GM12878 (cell line): ENCODE results near the gene HS1BP3. TPM values are rescaled to one million over a fixed set of nuclear protein-coding genes. Genes with fewer than 3 reads are reported as not detected.

ENCODE experiments used
- ATAC-seq: fragments of 200-7000 bp; cut with Tn5 transposase; 3 replicates; pipeline ENCODE4 v1.9.1; 2020; ENCODE audit warnings: mild to moderate bottlenecking, moderate library complexity
- BruUV-seq: library from RNA; stranded (reverse); fragments of 400-500 nt; replicated peaks from 2 replicates; lab custom pipeline; 2021; lab: Mats Ljungman, UMichigan
- CTCF ChIA-PET: fragments of 300-600 bp; sonication (Branson Sonifier 250); formaldehyde crosslinking; extraction: SDS; loops from one replicate; lab custom pipeline; 2021; ENCODE audit warnings: inconsistent platforms; lab: Yijun Ruan, JAX
- POLR2A ChIA-PET: fragments of 350-600 bp; formaldehyde crosslinking; extraction: SDS; loops from one replicate; lab custom pipeline; 2021; ENCODE audit warnings: inconsistent platforms; lab: Charles Lee
- RAD21 ChIA-PET: fragments of 300-600 bp; sonication (Branson Sonifier 250); formaldehyde crosslinking; loops from one replicate; lab custom pipeline; 2023; ENCODE audit warnings: antibody characterized with exemption; ENCODE audit not compliant: unreplicated experiment; lab: Charles Lee
- SMC1A ChIA-PET: fragments of 300-600 bp; sonication (Branson Sonifier 250); formaldehyde crosslinking; loops from one replicate; lab custom pipeline; 2023; ENCODE audit not compliant: unreplicated experiment, uncharacterized antibody; lab: Charles Lee
- DNase-seq: peaks from one replicate; pipeline ENCODE4 v3.0.0-alpha.2; 2011; ENCODE audit warnings: low read depth, low spot score
- FAIRE-seq: peaks from 3 replicates; lab custom pipeline; 2011; peaks lifted over from hg19 to GRCh38; lab: Jason Lieb, UNC
- H2AFZ ChIP-seq: 2 replicates; pipeline ENCODE4 v1.6.0; 2011; ENCODE audit warnings: low read depth, low read length, control low read depth; ENCODE audit not compliant: control insufficient read depth
- H3K27ac ChIP-seq: 2 replicates; pipeline ENCODE4 v1.5.1; 2011; ENCODE audit warnings: control low read depth; ENCODE audit not compliant: control insufficient read depth, insufficient read depth
- H3K27me3 ChIP-seq, 2 experiments: replicated peaks in 1 of 2; 2 replicates each; pipeline versions ENCODE4 v1.6.0 to v1.6.1; 2011; ENCODE audit warnings: low read length in 1 of 2; ENCODE audit not compliant: control insufficient read depth in 2 of 2, insufficient read depth in 2 of 2
- H3K36me3 ChIP-seq, 2 experiments: 2 replicates each; pipeline ENCODE4 v1.5.1; 2011; ENCODE audit warnings: low read length in 1 of 2; ENCODE audit not compliant: control insufficient read depth in 2 of 2, insufficient read depth in 2 of 2
- H3K4me1 ChIP-seq: 2 replicates; pipeline ENCODE4 v1.6.1; 2011; ENCODE audit warnings: mild to moderate bottlenecking, low read length, moderate library complexity, mixed read lengths; ENCODE audit not compliant: control insufficient read depth, insufficient read depth
- H3K4me2 ChIP-seq: 2 replicates; pipeline ENCODE4 v1.6.0; 2011; ENCODE audit warnings: control low read depth; ENCODE audit not compliant: control insufficient read depth, insufficient read depth
- H3K4me3 ChIP-seq: fragments of 200-600 bp; sonication (generic); 2 replicates; pipeline ENCODE4 v1.5.1; 2016
- H3K79me2 ChIP-seq: 2 replicates; pipeline ENCODE4 v1.6.0; 2011; ENCODE audit warnings: low read length; ENCODE audit not compliant: control insufficient read depth, insufficient read depth
- H3K9ac ChIP-seq: 2 replicates; pipeline ENCODE4 v1.8.0; 2011; ENCODE audit warnings: low read length, control low read depth, mixed read lengths; ENCODE audit not compliant: control insufficient read depth, insufficient read depth
- H3K9me3 ChIP-seq: replicated peaks from 3 replicates; pipeline ENCODE4 v1.5.1; 2011; ENCODE audit warnings: mild to moderate bottlenecking, low read length; ENCODE audit not compliant: control insufficient read depth, insufficient read depth
- H4K20me1 ChIP-seq: 2 replicates; pipeline ENCODE4 v1.6.0; 2011; ENCODE audit not compliant: control insufficient read depth, insufficient read depth
- ATF3 ChIP-seq: IDR thresholded peaks from 2 replicates; pipeline ENCODE4 v1.6.1; 2011; ENCODE audit warnings: low read depth, mild to moderate bottlenecking, low read length, moderate library complexity, borderline replicate concordance; ENCODE audit errors: extremely low read depth
- CBFB ChIP-seq: IDR thresholded peaks from 2 replicates; pipeline ENCODE4 v1.6.1; 2016; ENCODE audit warnings: antibody characterized with exemption, low read depth
- CBX3 ChIP-seq: fragments of 200-600 bp; sonication (generic); IDR thresholded peaks from 2 replicates; pipeline ENCODE4 v1.6.1; 2016; ENCODE audit warnings: low read depth, borderline replicate concordance
- CEBPB ChIP-seq, 2 experiments: fragments of 150-350 bp in 1 of 2; IDR thresholded peaks; 2 replicates each; pipeline ENCODE4 v1.6.1; 2012 to 2014; ENCODE audit warnings: low read depth in 2 of 2, low read length in 2 of 2, borderline replicate concordance in 1 of 2, inconsistent platforms in 1 of 2
- E2F8 ChIP-seq: fragments of 450-650 bp; IDR thresholded peaks from 2 replicates; pipeline ENCODE4 v1.6.1; 2018; ENCODE audit warnings: mild to moderate bottlenecking, low read depth, moderate library complexity; ENCODE audit not compliant: partially characterized antibody
- E4F1 ChIP-seq: fragments of 450-650 bp; IDR thresholded peaks from 2 replicates; pipeline ENCODE4 v1.6.1; 2018; ENCODE audit warnings: borderline replicate concordance, mild to moderate bottlenecking; ENCODE audit not compliant: partially characterized antibody
- HDGF ChIP-seq: fragments of 450-650 bp; IDR thresholded peaks from 2 replicates; pipeline ENCODE4 v1.6.1; 2016; ENCODE audit warnings: antibody characterized with exemption
- PAX8 ChIP-seq: fragments of 450-650 bp; IDR thresholded peaks from 2 replicates; pipeline ENCODE4 v1.6.1; 2017; ENCODE audit warnings: mild to moderate bottlenecking, moderate library complexity
- PBX3 ChIP-seq: IDR thresholded peaks from 2 replicates; pipeline ENCODE4 v1.6.1; 2011; ENCODE audit warnings: mild to moderate bottlenecking, low read depth, low read length, moderate library complexity; ENCODE audit not compliant: insufficient replicate concordance
- RFX5 ChIP-seq: IDR thresholded peaks from 2 replicates; pipeline ENCODE4 v1.6.1; 2011; ENCODE audit warnings: low read depth, low read length, improper control_type of control experiment
- SREBF1 ChIP-seq: IDR thresholded peaks from 2 replicates; pipeline ENCODE4 v1.6.1; 2012; ENCODE audit warnings: mild to moderate bottlenecking, low read length
- TBL1XR1 ChIP-seq: IDR thresholded peaks from 2 replicates; pipeline ENCODE4 v1.6.1; 2012; ENCODE audit warnings: low read depth, low read length, improper control_type of control experiment
- TCF12 ChIP-seq: IDR thresholded peaks from 2 replicates; pipeline ENCODE4 v1.6.1; 2011; ENCODE audit warnings: low read depth, mild to moderate bottlenecking, low read length
- ZBED1 ChIP-seq: IDR thresholded peaks from 2 replicates; pipeline ENCODE4 v1.6.1; 2016; ENCODE audit warnings: borderline replicate concordance
- ZBTB11 ChIP-seq: fragments of 450-650 bp; formaldehyde crosslinking; IDR thresholded peaks from 2 replicates; pipeline ENCODE4 v1.5.0; 2022; ENCODE audit warnings: mild to moderate bottlenecking, missing genetic modification characterization
- WGBS: methylation state at CpG from one replicate; pipeline ENCODE4 v1.1.6; 2016; ENCODE audit warnings: low lambda C conversion rate; ENCODE audit not compliant: insufficient replicate concordance, insufficient coverage; ENCODE audit errors: missing lambda C conversion rate; 5-methylcytosine and 5-hydroxymethylcytosine counted together
- in situ Hi-C: fragments of 300-500 bp; cut with MboI; formaldehyde crosslinking; loops from 9 replicates; pipeline ENCODE4 v1.14.3; 2018; ENCODE audit warnings: mixed read lengths
- intact Hi-C: fragments of 100-400 bp; cut with micrococcal nuclease; formaldehyde crosslinking; loops from one replicate; pipeline ENCODE4 v1.14.2; 2022; ENCODE audit not compliant: unreplicated experiment
- polyA plus RNA-seq, 11 experiments: library from polyadenylated mRNA; depleted of rRNA in 4 of 11; unstranded in 6 of 11; stranded (reverse) in 5 of 11; fragments of >200 nt; fragmentation: Nextera tagmentation in 4 of 11; fragmentation: Illumina TruSeq in 1 of 11; extraction: Ambion mirVana in 4 of 11; extraction: Trizol in 1 of 11; gene quantifications; 1 replicate in 1 of 11; 2 replicates in 10 of 11; pipeline versions ENCODE4 v1.2.1 to v1.2.3, GENCODE V29; 2011 to 2016; ENCODE audit warnings: inconsistent platforms in 2 of 11, missing spikeins in 2 of 11, low read depth in 1 of 11
- total RNA-seq, 4 experiments: library from RNA; depleted of rRNA in 3 of 4; stranded (reverse); fragments of >200 nt in 3 of 4; fragmentation: Illumina TruSeq in 1 of 4; extraction: Trizol in 1 of 4; gene quantifications; 2 replicates each; pipeline versions ENCODE4 v1.2.1 to v1.2.3, GENCODE V29; 2013 to 2021

HS1BP3 gene
- total and polyA plus RNA-seq, 10 of the 15 experiments (the other 5 are each of a cell fraction or from before 2014, with no cell fraction given), result 0.47 to 7.2 (median 4.6) TPM

- 65% methylated on average over 2 of the region's 2 CpGs for WGBS
- in situ Hi-C loops, result no loop called here
- no peak for DNase-seq
- ATAC-seq, result no peak
- no peak overlapping the region for H3K4me2 ChIP-seq
- CTCF ChIA-PET, result interaction anchor here (1.0 to 1.1 kb wide), 2 partner anchors 17 to 30 kb away, joined by 3 read pairs; no protein-coding TSS in a partner anchor
- H3K79me2 ChIP-seq, result no peaks in the 10 kb centered on the region
- H3K4me1 ChIP-seq, result no peaks in the 10 kb centered on the region
- FAIRE-seq, result no peak
- SMC1A ChIA-PET, result interaction anchor here (1.7 kb wide), 1 partner anchor 9 kb away, joined by 5 read pairs; no protein-coding TSS in a partner anchor
- no peaks in the 10 kb centered on the region for H3K9me3 ChIP-seq
- POLR2A ChIA-PET, result no interaction called here
- H4K20me1 ChIP-seq, result no peaks in the 10 kb centered on the region
- no peak overlapping the region for H3K9ac ChIP-seq
- H3K27ac ChIP-seq, result no peak overlapping the region
- intact Hi-C loops, result no loop called here
- RAD21 ChIA-PET, result no interaction called here
- H3K27me3 ChIP-seq, result no peaks in the 10 kb centered on the region
- H3K36me3 ChIP-seq, result no peaks in the 10 kb centered on the region
- no peak overlapping the region for H2AFZ ChIP-seq
- no TSS peak for BruUV-seq
- H3K4me3 ChIP-seq, result no peak overlapping the region
- no peak for TF ChIP-seq E4F1
- TF ChIP-seq TCF12, result no peak
- no peak for TF ChIP-seq CBX3
- no peak for TF ChIP-seq HDGF
- no peak for TF ChIP-seq SREBF1
- TF ChIP-seq PBX3, result no peak
- TF ChIP-seq RFX5, result no peak
- no peak for TF ChIP-seq PAX8
- TF ChIP-seq ZBED1, result no peak
- no peak for TF ChIP-seq ATF3
- TF ChIP-seq CBFB, result no peak
- TF ChIP-seq E2F8, result no peak
- TF ChIP-seq CEBPB (IDR thresholded peaks at IDR 0.05; ENCODE audit: borderline replicate concordance in 1 of 2, low read depth in 2 of 2, low read length in 2 of 2), result no peak
- no peak for TF ChIP-seq TBL1XR1
- no peak for TF ChIP-seq ZBTB11 (CRISPR knock-in tag)
Observed at GRCh38 chr2:20626392-20626697, 24.6 kb downstream of the HS1BP3 start.
